HG03520 (cell line): ENCODE results near the gene CTIF.

Experiments used
- ATAC-seq: cut with Tn5 transposase; IDR thresholded peaks from one replicate; pipeline ENCODE4 v1.9.1; 2021; ENCODE audit warnings: mild to moderate bottlenecking, moderate library complexity; ENCODE audit not compliant: unreplicated experiment

The CTIF gene

GRCh38 chr18:48825101-48825745 lies 286.4 kb downstream of the CTIF start:
- no peak for ATAC-seq

DNA sequence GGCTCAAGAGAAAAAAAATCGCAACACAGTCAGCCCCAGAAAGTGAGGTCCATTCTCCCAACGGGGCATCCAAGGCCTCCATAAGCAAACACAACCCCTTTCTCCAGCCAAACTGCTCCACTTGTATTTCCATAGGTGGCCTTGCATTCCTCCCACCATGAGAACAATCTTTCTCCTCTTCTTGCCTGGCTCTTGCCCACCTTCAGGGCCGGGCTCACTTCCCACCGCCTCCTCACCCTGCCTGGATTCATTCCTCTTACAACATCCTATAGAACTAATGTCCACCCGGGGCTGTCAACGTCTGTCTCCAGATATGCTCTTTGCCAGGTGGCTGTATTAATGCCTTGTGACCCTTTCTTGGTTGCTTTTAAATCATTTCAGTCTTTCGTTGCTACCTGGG lies 287.4 kb downstream of the CTIF start:
- ATAC-seq, result no peak

DNA sequence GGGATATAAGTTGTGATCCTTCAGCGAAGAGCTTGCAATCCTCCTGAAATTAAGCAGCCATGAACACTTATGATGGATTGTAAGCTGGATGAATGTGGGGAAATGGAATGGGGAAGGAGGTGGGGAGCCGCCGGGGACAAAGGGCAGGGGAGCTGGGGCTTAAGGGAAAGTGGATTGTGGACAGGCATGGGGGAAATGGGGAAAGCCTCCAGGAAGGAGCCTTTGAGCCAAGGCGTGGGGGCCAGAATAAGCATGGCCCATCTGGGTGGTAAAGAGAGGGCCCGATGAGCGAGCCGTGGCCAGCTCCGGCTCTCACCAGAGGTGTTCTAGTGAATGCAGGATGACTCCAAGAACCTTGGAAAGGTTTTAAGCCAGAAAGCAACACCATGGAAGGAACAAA lies 288.0 kb downstream of the CTIF start:
- ATAC-seq, result no peak

GRCh38 chr18:48827291-48828193 lies 288.7 kb downstream of the CTIF start:
- no peak for ATAC-seq

DNA sequence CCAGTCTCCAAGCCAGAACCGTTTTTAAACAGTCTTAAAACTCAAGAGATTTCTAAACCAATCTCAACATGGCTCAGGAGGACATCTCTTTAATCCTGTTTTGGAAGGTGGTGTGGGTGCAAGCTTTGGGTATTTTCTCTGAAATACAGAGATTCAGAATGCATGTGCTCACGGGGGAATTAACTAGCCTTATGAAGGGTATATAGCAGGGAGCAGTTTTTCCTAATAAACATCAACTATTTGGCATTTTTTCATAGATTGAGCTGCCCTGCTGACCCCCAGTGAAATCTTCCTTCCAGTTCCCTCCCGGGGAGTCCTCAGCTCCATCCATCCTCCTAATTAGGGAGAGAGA lies 289.3 kb downstream of the CTIF start:
- no peak for ATAC-seq

DNA sequence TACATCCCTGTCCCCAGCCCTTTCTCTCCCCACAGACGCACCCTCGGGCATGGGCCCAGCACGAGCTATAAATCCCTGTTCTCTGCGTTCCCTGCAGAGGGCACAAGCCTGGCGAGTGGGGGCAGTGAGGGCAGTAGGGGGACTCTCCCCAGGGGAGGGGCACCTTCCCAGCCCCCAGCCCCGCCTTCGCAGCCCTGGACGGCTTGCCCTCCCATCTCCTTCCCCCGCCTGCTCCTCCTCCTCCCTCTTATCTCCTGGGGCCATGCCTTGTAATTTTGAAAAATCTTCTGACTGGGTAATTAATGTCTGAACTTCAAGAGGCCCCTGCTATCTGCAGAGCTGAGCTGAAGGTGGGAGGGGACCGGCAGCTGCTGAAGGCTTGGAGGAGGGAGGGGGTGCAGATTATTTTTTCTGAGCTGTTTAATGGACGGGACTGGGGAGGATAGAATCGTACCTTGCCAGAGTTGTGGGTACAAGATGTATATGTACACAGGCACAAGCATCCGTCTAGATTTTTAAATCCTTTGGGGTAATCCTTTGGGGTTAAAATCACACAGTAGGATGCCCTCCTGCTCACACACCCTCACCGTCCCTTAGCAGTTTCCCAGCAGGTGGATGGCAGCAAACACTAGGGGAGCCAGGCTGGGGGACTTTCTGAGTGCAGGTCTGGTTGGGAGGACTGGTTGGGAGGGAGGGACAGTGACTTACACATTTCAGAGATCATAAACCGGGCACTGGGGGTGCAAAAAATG lies 290.0 kb downstream of the CTIF start:
- ATAC-seq, result no peak

DNA sequence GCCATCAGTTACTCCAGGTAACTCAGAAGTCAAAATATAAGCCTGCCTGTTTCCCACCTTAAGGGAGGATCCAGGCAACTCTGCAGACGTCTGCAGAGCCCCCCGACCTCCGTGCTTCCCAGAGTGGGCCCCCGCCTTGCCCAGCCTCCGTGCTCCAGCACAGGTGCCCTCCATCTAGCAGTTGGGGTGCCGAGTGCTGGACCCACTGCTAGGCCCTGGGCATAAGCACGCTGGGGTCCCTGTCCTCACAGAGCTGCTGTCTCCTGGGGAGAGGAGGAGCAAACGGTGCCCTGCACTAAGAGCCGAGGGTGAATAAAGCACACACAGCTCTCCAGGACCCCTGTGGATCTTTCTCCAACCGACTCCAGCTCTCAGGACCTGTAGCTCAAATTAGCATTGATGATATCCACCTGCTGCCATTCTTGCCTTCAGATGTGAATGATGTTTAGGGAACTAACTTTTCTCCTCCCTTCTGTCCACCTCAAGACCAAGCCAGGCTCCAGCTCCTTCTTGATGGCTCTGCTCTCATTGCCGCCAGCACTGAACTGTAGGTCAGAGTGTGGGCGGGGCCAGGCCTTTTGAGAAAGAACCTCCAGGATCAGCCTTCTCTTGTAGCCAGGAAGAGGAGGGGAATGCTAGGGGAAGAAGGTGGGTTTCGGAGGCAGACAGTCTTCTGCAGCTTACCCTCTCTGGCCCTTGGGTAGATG lies 290.8 kb downstream of the CTIF start:
- ATAC-seq, result no peak

DNA sequence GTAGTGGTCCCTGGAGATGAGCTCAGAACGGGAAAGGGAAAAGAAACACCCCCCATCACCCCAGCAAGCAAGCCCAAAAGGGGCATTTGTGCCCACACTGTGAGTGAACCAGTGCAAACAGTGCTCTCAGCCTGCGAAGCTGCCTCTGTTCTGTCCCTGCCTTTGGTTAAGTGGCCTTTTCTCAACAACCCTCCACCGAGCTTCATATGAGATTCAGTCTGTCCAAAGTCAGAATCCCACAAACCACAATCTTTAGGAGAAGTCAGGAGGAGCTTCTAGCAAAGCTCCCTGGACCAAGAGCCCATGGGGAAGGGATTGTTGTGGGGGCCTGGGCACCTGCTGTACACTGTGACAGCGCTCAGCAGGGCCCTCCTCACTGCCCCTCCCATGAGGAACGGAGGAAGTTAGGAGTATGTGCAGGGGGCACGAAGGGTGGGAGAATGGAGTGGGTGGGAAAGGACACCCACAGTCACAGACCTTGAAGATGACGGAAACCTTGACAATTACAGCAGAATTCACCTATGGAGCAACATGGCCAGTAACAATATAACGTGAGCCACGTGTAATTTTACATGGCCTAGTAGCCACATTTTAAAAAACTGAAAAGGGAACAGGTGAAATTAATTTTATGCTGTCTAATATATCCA lies 292.4 kb downstream of the CTIF start:
- no peak for ATAC-seq

- ATAC-seq, result no peak
Observed at GRCh38 chr18:48831802-48832201, 293.0 kb downstream of the CTIF start.

GRCh38 chr18:48832938-48833700 lies 294.3 kb downstream of the CTIF start:
- ATAC-seq, result no peak

- ATAC-seq, result peak; percentile 74
Observed at GRCh38 chr18:48833701-48834412, 295.0 kb downstream of the CTIF start.

GRCh38 chr18:48834413-48835031 lies 295.7 kb downstream of the CTIF start:
- peak; percentile 48 for ATAC-seq

GRCh38 chr18:48835119-48835518 lies 296.3 kb downstream of the CTIF start:
- no peak for ATAC-seq

GRCh38 chr18:48835745-48836170 lies 296.9 kb downstream of the CTIF start:
- no peak for ATAC-seq

DNA sequence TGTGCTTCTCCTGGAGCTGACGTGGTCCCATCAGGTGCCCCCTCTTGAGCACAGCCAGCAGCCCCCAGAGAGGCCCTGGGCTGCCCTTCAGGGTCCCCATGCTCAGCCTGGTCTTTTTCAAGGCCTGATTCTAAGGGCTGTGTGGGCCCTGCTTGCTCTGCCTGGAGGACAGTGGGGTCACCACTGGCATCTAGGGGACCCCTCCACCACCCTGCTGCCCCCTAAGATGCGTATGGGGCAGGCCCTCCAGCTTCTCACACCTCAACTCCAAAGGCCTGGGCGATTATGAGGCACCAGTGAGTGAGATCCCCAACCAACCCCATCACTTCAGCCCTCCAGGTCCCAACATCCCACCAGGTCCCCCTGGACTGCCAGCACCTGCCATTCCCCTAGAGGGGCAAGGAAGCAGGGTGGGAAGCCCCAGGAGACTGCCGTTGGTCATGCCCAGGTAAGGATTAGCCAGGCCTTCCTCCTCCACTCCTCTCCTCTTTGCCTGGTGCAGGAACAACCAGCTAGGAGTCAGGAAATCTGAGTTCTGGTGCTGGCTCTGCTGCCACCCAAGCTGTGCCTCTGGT lies 297.5 kb downstream of the CTIF start:
- no peak for ATAC-seq

DNA sequence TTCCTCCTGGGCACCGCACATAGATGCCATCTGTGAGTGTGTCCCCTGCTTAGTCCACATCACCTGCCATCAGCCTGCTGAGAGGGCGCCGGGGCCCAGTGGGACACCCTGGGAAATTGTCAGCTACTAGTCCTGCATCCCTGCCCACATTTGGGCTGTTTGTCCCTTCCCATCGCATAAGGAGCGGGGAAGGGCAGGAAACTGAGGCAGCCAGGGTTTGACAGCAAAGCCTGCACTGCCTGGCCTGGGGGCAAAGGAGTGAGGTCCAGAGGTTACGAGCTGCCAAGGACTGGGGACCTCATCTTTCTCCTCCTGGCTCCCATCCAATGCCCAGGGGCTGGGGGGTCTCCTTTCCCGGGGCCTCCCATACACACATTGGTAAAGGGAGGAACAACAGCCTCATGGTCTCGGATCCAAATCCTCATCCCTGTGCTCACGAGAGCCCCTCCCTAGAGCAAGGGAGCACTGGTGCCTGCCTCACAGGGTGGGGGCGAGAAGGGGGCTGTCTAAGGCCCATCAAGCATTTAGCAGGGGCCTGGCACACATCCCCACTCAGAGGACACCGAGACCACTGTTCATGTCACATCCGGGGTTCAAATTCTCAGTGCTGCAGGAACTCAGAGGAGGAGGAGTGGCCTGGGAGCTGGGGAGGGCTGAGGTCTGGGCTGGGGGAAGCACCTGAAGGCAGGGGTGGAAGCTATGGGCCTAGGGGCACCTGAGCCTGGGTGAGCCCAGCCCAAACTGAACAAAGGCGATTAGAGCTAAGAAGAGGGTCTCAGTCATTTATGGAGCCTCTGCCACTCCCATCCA lies 298.2 kb downstream of the CTIF start:
- no peak for ATAC-seq

- no peak for ATAC-seq
Observed at GRCh38 chr18:48837676-48838075, 298.8 kb downstream of the CTIF start.
